ENCODE data around the gene NKX6-2.
"Not testable (repeated sequence)": the region's sequence is repeated elsewhere in the genome, so short reads cannot be mapped to it uniquely, and the experiment has no call there.

Gene NKX6-2

GRCh38 chr10:132812520-132812919 lies 26.6 kb upstream of the NKX6-2 start:
- DNase-seq = no peak

- no peak for DNase-seq
Measured at GRCh38 chr10:132811891-132812481, 26.0 kb upstream of the NKX6-2 start.

GRCh38 chr10:132810807-132811700 lies 25.1 kb upstream of the NKX6-2 start:
- no peak for DNase-seq

GRCh38 chr10:132810141-132810806 lies 24.3 kb upstream of the NKX6-2 start:
- DNase-seq = no peak

- DNase-seq = no peak
Measured at GRCh38 chr10:132809232-132810140, 23.5 kb upstream of the NKX6-2 start.

GRCh38 chr10:132808383-132809231 lies 22.7 kb upstream of the NKX6-2 start:
- no peak for DNase-seq

- no peak for DNase-seq
Measured at GRCh38 chr10:132807621-132808049, 21.7 kb upstream of the NKX6-2 start.

- no peak for DNase-seq
Measured at GRCh38 chr10:132806561-132807003, 20.6 kb upstream of the NKX6-2 start.

- no peak for DNase-seq
Measured at GRCh38 chr10:132806110-132806509, 20.2 kb upstream of the NKX6-2 start.

- no peak for DNase-seq
Measured at GRCh38 chr10:132805599-132805998, 19.7 kb upstream of the NKX6-2 start.

GRCh38 chr10:132804785-132805426 lies 19.0 kb upstream of the NKX6-2 start:
- no peak for DNase-seq

GRCh38 chr10:132804287-132804686 lies 18.3 kb upstream of the NKX6-2 start:
- DNase-seq = no peak

- DNase-seq = no peak
Measured at GRCh38 chr10:132803416-132804210, 17.7 kb upstream of the NKX6-2 start.

GRCh38 chr10:132802694-132803320 lies 16.9 kb upstream of the NKX6-2 start:
- no peak for DNase-seq

- DNase-seq = no peak
Measured at GRCh38 chr10:132802048-132802447, 16.1 kb upstream of the NKX6-2 start.

- no peak for DNase-seq
Measured at GRCh38 chr10:132799865-132800264, 13.9 kb upstream of the NKX6-2 start.

GRCh38 chr10:132798876-132799275 lies 12.9 kb upstream of the NKX6-2 start:
- no peak for DNase-seq

GRCh38 chr10:132798403-132798802 lies 12.5 kb upstream of the NKX6-2 start:
- DNase-seq = no peak

- DNase-seq = not testable (repeated sequence)
Measured at GRCh38 chr10:132797986-132798385, 12.0 kb upstream of the NKX6-2 start.

- DNase-seq = no peak
Measured at GRCh38 chr10:132796846-132797245, 10.9 kb upstream of the NKX6-2 start.

Measured in NCI-H69 (cell line).